Thyroid gland (tissue), 4 donors: Measurements from ENCODE around the gene GH1.

Experiments used
- POLR2A ChIP-seq, 2 donors: fragments of 450-650 bp; IDR thresholded peaks; one replicate each; pipeline ENCODE4 v1.6.1; 2017; ENCODE audit warnings: antibody characterized with exemption in 2 of 2, mild to moderate bottlenecking in 2 of 2, moderate library complexity in 1 of 2
- TF ChIP-seq, protein P1 (sequence below), 6 experiments: fragments of 200-600 bp in 3 of 6; fragments of 450-650 bp in 3 of 6; sonication (generic) in 3 of 6; IDR thresholded peaks; one replicate each; pipeline ENCODE4 v1.5.1; 2016 to 2019; ENCODE audit warnings: antibody characterized with exemption in 6 of 6, mild to moderate bottlenecking in 2 of 6, inconsistent platforms in 1 of 6, moderate library complexity in 1 of 6

DNA sequence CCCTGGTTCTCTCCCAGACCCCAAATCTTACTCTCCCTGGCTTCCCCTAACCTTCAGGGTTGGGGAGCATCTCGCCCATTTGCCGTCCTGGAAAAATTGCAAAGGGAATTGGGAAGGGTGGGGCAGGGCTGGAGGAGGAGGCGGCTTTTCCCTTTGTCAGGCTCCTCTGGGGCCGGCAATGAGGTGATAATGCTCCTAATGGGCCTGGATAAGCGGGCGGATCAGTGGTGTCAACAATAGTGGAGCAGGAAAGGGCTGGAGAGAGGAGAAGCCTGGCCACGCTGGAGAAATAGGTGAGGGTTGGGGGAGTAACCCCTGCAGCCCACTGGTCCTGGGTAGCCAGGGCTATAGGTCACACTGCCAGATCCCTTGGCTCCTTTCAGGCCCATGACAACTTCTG lies 41.8 kb upstream of the GH1 start:
- TF ChIP-seq POLR2A (IDR thresholded peaks at IDR 0.05), result no peak
- TF ChIP-seq, protein P1, sequence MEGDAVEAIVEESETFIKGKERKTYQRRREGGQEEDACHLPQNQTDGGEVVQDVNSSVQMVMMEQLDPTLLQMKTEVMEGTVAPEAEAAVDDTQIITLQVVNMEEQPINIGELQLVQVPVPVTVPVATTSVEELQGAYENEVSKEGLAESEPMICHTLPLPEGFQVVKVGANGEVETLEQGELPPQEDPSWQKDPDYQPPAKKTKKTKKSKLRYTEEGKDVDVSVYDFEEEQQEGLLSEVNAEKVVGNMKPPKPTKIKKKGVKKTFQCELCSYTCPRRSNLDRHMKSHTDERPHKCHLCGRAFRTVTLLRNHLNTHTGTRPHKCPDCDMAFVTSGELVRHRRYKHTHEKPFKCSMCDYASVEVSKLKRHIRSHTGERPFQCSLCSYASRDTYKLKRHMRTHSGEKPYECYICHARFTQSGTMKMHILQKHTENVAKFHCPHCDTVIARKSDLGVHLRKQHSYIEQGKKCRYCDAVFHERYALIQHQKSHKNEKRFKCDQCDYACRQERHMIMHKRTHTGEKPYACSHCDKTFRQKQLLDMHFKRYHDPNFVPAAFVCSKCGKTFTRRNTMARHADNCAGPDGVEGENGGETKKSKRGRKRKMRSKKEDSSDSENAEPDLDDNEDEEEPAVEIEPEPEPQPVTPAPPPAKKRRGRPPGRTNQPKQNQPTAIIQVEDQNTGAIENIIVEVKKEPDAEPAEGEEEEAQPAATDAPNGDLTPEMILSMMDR (IDR thresholded peaks at IDR 0.05), result no peak
